Left renal cortex interstitium (tissue), 4 donors: Measurements from ENCODE around the gene MGAT4B. TPM values are rescaled to one million over a fixed set of nuclear protein-coding genes. Genes with fewer than 3 reads are reported as not detected.
A peak's percentile ranks its signal among the peaks of the same experiment; 100 is the strongest.

Experiments used
- DNase-seq, 4 donors: peaks; one replicate each; pipeline ENCODE4 v3.0.0-alpha.2; 2013; ENCODE audit warnings: low read depth in 4 of 4, low spot score in 2 of 4, missing footprints in 1 of 4
- polyA plus RNA-seq, 4 donors: library from polyadenylated mRNA; unstranded; fragments of 120-200 nt; gene quantifications; one replicate each; pipeline ENCODE4 v1.2.1, GENCODE V29; 2013; ENCODE audit not compliant: insufficient read length in 4 of 4

MGAT4B gene
- polyA plus RNA-seq, 4 donors: 161 to 189 (median 175) TPM

DNA sequence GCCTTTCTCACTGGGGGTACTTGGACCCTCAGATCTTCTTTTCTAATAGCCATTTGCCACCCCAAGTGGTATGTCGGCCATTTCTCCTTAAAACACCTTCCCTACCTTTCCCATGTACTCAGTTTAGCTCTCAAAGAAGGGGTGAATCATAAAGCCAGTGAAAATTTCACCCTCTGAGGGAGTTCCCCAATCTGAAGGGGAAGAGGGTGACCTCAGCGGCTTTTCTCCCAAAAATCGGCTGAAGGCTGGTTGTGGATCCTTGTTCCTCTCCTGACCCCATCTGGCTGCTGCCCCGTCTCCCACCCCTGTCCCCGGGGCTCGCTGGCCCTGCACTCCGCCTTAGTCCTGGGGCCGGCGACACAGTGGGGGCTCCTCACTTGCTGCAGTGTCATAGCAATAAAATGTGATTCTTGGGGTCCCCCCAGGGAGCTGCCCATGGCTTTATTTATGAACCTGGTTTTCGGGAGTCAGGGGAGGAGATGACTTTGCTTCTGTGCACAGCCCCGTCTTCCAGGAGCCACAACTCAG lies 30.2 kb downstream of the MGAT4B start:
- DNase-seq: no peak

DNA sequence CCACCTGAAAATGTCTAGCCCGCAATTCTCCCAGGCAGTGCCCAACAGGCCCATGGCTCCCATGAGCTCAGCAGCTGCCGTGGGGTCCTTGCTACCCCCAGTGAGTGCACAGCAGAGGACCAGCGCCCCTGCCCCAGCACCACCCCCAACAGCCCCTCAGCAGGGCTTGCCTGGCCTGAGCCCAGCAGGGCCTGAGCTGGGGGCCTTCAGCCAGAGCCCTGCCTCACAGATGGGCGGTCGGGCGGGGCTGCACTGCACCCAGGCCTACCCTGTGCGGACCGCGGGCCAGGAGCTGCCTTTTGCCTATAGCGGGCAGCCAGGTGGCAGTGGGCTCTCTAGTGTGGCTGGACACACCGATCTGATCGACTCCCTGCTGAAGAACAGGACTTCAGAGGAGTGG lies 32.2 kb downstream of the MGAT4B start:
- no peak for DNase-seq

GRCh38 chr5:179773686-179774040 lies 33.0 kb downstream of the MGAT4B start:
- no peak for DNase-seq

DNA sequence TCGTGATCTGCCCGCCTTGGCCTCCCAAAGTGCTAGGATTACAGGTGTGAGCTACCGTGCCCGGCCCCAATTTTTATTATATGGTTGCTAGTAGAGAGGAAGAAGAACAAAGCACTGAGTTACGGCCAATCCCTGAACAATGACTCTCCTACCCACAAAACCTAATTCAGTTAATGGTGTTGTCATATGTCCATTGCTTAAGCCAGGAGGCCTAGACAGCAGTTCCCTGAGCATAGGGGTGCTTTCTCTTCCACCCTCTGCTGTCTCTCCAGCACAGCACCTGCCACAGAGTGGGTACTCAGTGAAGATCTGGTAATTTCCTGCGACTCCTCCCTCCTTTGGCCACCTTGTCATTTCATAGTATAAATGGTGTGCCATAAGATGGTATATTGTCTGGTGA lies 34.3 kb downstream of the MGAT4B start:
- DNase-seq: no peak

- DNase-seq: no peak
Measured at GRCh38 chr5:179771311-179771895, 35.3 kb downstream of the MGAT4B start.

- DNase-seq: no peak
Measured at GRCh38 chr5:179769796-179770195, 36.9 kb downstream of the MGAT4B start.

DNA sequence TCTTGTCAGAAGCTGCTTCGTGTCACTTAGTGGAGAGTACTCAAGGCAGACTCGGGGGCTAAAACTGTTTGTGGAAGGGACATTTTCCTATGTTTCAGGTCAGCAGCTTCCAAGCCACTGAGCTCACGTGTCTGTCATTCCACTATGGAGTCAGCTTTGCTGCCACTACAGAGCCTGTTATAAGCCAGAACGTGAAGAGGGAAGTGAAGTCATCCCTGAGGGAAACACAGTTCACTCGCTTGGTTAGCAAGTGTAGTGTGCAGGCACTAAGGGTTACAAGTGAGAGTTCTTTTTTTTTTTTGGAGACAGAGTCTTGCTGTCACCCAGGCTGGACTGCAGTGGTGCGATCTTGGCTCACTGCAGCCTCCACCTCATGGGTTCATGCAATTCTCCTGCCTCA lies 37.4 kb downstream of the MGAT4B start:
- DNase-seq: no peak

- no peak for DNase-seq
Measured at GRCh38 chr5:179768326-179769085, 38.2 kb downstream of the MGAT4B start.

- no peak for DNase-seq
Measured at GRCh38 chr5:179767496-179768100, 39.1 kb downstream of the MGAT4B start.

DNA sequence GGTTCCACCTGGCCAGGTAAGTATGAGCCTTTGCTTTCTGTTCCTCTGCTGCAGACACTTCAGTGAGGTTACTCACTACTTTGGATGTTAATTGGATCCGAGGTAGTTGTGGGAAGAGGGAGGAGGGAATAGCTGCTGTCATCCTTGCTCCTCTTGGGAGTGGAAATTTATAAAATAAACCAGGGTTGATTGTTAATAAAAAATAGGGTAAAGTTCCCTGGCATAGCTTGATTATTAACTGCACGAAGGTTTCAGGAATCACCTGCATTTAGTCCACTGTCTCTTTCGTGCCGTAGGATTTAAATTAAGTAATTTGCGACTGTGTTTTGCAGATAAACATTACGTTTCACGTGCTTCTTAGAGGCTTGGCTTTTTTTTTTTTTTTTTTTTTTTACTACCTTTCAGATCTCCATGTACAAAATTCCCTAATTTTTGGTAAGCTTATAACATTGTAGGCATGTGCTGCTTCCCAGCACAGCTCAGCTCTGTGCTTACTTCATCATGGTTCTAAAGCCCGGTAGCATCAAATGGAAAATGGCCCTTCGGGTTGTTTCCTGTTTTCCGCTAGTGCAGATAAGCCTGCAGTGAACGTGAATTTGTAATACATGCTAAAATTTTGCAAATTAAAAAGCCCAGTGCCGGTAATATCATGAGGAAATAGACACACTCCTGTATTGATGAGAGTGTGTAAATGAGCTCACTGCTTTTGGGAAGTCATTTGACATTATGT lies 39.8 kb downstream of the MGAT4B start:
- DNase-seq: no peak

GRCh38 chr5:179766021-179766725 lies 40.5 kb downstream of the MGAT4B start:
- no peak for DNase-seq

- DNase-seq: no peak
Measured at GRCh38 chr5:179765400-179765799, 41.3 kb downstream of the MGAT4B start.

DNA sequence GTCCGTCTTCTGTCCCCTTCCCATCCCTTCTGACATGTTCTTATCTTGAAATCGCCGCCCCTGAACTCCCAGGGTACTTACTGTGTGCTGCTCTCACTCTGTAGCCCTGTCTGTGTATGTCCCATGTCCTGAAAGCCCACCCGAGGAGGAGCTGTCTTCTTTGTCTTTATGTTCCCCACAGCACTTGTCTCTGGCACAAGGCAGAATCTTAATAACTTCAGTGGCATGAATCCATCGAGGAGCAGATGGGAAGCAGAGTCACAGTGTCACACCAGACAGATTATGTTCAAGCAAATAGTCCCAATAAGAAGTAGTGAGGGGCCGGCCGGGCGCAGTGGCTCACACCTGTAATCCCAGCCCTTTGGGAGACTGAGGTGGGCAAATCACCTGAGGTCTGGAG lies 42.6 kb downstream of the MGAT4B start:
- DNase-seq: no peak

DNA sequence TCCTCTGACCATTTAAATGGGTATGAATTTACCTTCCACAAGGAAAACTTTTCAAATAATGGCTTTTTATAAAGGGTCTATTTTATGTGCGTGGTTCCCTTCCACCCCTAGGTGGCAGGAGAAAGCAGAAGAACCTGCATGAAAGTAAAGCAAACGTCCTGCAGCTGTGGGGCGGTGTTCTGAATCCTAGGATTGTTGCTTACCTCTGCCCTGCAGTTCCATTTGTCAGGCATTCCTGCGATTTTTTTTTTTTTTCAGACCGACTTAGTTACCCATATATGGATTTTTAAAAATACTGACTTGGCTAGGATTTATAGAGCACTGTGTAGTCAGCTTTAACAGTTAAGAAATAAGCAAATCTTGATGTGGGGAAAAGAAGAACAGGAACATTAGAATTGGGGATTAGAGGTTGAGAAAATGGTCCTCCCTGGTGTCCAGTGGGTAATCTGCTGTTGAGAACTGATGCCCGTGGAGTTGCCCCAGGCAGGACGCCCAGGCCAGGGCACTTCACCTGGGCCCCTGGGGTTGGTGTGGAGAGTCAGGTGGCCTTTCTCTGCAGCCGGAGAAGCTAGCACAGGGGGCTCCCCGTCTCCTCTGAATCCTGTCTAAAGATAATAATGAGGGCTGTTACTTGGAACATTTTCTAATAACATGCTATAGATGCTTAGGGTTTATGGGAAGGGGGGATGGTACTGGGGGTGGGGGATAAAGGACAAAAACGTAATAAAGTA lies 43.3 kb downstream of the MGAT4B start:
- DNase-seq: peak in 3 of 4 donors; percentile 22 to 72 (median 63)

DNA sequence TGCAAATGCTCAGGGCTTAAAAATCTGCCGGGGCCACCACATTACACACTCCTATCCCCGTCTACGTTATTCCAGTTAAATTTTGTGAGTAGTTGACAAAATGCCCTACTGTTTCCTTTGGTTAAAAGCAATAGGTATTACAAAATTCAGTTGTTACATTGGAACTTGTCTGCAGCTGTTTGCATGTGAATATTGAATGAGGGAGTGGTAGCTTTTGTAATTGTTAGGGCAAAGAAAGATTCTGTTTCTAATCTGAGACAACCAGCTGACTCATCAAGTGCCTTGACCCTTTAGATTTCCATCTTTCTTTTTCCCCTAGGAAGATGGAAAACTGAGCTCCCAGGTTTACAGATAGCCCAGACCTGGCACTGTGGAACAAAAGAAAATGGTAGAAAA lies 43.9 kb downstream of the MGAT4B start:
- DNase-seq: no peak

DNA sequence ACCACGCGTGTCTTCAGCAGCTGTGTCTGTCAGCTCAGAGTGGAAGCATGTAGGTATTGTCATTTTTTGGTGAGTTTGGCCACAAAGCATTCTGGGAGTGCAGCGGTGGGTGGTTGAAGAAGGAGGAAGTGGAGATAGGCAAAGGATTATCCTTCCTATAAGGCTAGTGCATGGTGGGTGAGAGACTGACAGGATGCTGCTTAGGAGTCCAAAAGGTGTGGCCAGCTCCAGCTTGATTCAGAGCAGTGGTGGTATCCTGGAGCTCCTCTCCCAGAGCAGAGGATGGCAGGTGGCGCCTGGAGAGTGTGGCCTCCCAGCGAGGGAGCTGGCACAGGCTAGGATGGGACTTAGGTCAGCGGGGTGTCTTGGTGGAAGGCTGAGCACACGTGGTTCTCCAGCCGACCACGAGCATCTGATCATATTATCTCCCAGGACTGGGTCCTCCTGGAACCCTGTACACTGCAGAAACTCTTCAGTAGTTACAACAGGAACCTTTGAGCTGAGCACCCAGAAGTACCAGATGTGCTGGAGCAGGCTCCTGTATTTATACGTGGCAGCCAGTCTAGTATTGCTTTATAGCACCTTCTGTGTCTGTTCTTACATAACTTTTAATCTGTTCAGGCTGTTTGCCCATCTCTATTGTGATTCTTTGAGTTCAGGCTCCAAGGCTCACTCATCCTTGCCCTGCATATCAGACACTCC lies 44.4 kb downstream of the MGAT4B start:
- no peak for DNase-seq

DNA sequence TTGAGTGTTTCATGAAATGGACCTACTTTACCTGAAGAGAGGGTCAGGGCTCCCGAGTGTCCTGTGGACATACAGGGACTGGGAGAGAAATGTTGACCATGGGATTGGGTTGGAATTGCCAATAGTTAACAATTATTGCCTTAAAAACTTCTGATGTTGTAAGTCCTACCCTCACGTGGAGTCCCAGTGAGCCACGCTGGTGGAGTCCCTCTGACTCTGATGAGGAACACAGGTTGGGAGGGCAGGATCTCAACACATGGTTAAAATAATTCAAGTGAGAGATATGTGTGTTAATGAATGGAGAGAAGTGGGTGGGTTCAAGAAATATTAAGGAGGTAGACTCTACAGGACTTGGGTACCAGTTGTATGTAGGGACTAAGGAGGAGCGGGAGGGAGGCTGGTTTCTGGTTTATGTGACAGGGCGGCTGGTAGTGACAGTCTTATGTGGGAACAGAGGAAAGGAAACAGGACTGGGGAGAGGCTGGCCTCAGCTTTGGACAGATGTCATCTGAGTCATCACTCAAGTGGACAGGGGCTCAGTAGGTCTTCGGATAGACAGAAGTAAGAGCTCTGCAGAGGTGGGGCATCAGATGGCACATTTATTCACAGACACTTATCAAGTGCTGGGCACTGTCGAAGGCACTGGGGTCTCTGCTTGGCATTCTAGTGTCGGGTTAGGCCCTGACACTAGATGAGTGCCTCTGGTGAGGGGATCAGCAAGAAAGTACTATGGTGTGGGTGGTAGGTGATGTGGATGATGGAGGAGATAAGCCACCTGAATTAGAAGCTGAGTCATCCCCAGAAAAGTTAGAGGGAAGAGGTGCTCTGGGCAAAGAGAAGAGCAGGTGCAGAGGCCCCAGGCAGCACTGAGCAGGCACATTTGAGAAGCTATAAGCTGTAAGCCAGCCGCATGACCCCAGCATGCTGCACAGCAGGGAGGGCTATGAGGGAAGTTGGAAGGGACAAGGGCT lies 46.8 kb downstream of the MGAT4B start:
- no peak for DNase-seq

DNA sequence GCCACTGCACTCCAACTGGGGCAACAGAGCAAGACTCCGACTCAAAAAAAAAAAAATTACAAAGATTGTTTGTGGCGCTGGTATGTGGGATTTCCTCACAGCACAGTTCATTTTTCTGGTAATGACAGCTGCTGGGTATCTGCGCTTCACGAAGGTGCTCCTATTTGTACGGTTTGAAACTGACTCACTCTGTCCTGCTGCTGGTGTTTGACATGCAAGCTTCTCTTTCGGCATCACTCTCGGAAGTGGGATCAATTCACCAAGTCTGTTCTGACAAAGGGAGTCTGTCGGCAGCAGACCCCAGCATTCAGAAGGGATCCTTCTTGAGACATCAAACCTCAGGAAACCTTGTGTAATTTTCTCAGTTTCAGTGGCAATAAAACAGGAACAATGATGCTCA lies 47.7 kb downstream of the MGAT4B start:
- no peak for DNase-seq
